ENCODE measurements around the gene SLC43A1. TPM values are rescaled to one million over a fixed set of nuclear protein-coding genes. Genes with fewer than 3 reads are reported as not detected.
"Not testable (repeated sequence)": the region's sequence is repeated elsewhere in the genome, so short reads cannot be mapped to it uniquely, and the experiment has no call there.

Gene SLC43A1
- total RNA-seq, 1 donor from 2014 or later = 5.6 TPM

- peak; percentile 96 for TF ChIP-seq CTCF (IDR thresholded peaks at IDR 0.05)
- H3K4me3 Mint-ChIP-seq (ENCODE audit: unreplicated experiment) = no peak overlapping the region
- no peak for DNase-seq (ENCODE audit: low spot score)
- peaks cover 58% of the 10 kb centered on the region for H3K27me3 Mint-ChIP-seq (ENCODE audit: low read depth)
- H3K36me3 Mint-ChIP-seq (ENCODE audit: low read depth) = no peaks in the 10 kb centered on the region
- H3K4me1 Mint-ChIP-seq (ENCODE audit: low read depth) = peaks cover 24% of the 10 kb centered on the region
- no peak overlapping the region for H3K27ac Mint-ChIP-seq (ENCODE audit: unreplicated experiment)
- H3K9me3 Mint-ChIP-seq (ENCODE audit: low read depth) = no peaks in the 10 kb centered on the region
Observed at GRCh38 chr11:57456960-57457642, 58.4 kb downstream of the SLC43A1 start.

- Mint-ChIP-seq H3K4me1 (ENCODE audit: low read depth) (peaks cover 12% of the 10 kb centered on the region), H3K9me3 (ENCODE audit: low read depth) (no peaks in the 10 kb centered on the region), H3K27ac (ENCODE audit: unreplicated experiment) (no peak overlapping the region), H3K4me3 (ENCODE audit: unreplicated experiment) (no peak overlapping the region), H3K36me3 (ENCODE audit: low read depth) (no peaks in the 10 kb centered on the region), H3K27me3 (ENCODE audit: low read depth) (peaks cover 53% of the 10 kb centered on the region)
- peak; percentile 28 for DNase-seq (ENCODE audit: low spot score)
- no peak for TF ChIP-seq CTCF (IDR thresholded peaks at IDR 0.05)
Observed at GRCh38 chr11:57453543-57454177, 61.8 kb downstream of the SLC43A1 start.

DNA sequence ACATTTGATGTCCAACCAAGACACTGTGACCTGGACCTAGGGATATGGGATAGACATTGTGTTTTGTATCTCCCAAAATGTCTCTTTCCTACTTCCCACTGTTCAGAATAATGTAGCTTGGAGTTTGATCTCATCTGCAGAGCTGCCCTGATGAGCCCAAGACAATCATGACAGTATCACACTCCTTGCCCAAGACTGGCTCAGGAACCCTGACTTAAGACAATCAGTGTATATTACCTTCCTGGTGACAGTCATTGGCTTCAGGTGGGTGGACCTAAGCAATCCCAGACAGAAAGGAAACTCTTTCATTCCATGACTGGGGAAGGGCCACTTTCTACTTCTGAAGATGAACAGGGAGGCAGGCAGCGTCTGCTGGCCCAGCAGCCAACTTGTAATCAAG is 69.4 kb downstream of the SLC43A1 start:
- Mint-ChIP-seq H3K4me1 (ENCODE audit: low read depth) (no peaks in the 10 kb centered on the region), H3K36me3 (ENCODE audit: low read depth) (no peaks in the 10 kb centered on the region), H3K27ac (ENCODE audit: unreplicated experiment) (no peak overlapping the region), H3K9me3 (ENCODE audit: low read depth) (no peaks in the 10 kb centered on the region), H3K27me3 (ENCODE audit: low read depth) (peaks cover 30% of the 10 kb centered on the region), H3K4me3 (ENCODE audit: unreplicated experiment) (no peak overlapping the region)
- no peak for TF ChIP-seq CTCF (IDR thresholded peaks at IDR 0.05)
- no peak for DNase-seq (ENCODE audit: low spot score)

DNA sequence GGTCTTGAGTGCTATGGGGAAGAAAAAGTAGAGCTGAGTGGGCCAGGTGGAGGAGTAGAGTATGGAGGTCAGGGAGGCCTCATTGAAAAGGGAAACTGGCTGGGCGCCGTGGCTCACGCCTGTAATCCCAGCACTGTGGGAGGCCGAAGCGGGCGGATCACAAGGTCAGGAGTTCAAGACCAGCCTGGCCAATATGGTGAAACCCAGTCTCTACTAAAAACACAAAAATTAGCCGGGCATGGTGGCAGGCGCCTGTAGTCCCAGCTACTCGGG is 70.4 kb downstream of the SLC43A1 start:
- H3K36me3 Mint-ChIP-seq (ENCODE audit: low read depth); H3K4me3 Mint-ChIP-seq (ENCODE audit: unreplicated experiment); DNase-seq (ENCODE audit: low spot score); H3K9me3 Mint-ChIP-seq (ENCODE audit: low read depth); H3K27ac Mint-ChIP-seq (ENCODE audit: unreplicated experiment); H3K4me1 Mint-ChIP-seq (ENCODE audit: low read depth): not testable (repeated sequence)
- H3K27me3 Mint-ChIP-seq (ENCODE audit: low read depth) = peaks cover 25% of the 10 kb centered on the region

DNA sequence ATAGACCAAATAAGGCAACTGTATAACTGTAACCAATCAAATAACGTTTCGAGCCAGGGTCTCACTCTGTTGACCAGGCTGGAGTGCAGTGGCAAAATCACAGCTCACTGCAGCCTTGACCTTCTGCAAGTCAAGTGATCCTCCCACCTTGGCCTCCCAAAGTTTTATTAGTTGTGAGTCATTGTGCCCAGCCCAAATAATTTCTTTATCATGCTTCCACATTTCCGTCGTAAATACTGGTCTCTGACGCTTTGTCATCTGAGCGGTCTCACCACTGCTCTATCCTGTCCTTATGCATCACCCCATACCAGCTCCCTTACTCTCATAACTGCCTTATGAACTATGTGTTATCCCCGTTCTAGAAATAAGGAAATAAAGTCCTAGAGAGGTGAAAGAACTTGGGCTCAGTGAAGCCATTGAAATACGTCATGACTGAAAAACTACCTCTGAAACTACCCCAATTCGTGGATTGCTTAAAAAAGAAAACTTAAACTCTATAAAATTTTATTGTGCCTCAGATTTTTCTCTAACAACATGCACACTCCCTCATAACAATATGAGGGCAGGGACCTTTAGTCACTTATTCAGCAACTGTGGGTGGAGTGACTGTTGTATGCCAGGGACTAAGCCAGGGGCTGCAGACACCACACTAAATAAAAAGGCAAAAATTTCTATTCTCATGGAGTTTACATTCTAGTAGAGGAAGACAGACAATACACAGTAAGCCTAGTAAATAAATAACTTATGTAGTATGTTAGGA is 71.0 kb downstream of the SLC43A1 start:
- no peak overlapping the region for H3K27ac Mint-ChIP-seq (ENCODE audit: unreplicated experiment)
- no peaks in the 10 kb centered on the region for H3K36me3 Mint-ChIP-seq (ENCODE audit: low read depth)
- TF ChIP-seq CTCF (IDR thresholded peaks at IDR 0.05) = no peak
- DNase-seq (ENCODE audit: low spot score) = no peak
- H3K4me1 Mint-ChIP-seq (ENCODE audit: low read depth) = no peaks in the 10 kb centered on the region
- H3K9me3 Mint-ChIP-seq (ENCODE audit: low read depth) = no peaks in the 10 kb centered on the region
- H3K27me3 Mint-ChIP-seq (ENCODE audit: low read depth) = peaks cover 20% of the 10 kb centered on the region
- H3K4me3 Mint-ChIP-seq (ENCODE audit: unreplicated experiment) = no peak overlapping the region
